ENCODE measurements around the gene MRPL53. TPM values are rescaled to one million over a fixed set of nuclear protein-coding genes. Genes with fewer than 3 reads are reported as not detected.

Gene MRPL53
- total and polyA plus RNA-seq, 2 of the 13 experiments (the other 11 are each of a cell fraction or from before 2014, with no cell fraction given) = 34.3 to 51.9 TPM

DNA sequence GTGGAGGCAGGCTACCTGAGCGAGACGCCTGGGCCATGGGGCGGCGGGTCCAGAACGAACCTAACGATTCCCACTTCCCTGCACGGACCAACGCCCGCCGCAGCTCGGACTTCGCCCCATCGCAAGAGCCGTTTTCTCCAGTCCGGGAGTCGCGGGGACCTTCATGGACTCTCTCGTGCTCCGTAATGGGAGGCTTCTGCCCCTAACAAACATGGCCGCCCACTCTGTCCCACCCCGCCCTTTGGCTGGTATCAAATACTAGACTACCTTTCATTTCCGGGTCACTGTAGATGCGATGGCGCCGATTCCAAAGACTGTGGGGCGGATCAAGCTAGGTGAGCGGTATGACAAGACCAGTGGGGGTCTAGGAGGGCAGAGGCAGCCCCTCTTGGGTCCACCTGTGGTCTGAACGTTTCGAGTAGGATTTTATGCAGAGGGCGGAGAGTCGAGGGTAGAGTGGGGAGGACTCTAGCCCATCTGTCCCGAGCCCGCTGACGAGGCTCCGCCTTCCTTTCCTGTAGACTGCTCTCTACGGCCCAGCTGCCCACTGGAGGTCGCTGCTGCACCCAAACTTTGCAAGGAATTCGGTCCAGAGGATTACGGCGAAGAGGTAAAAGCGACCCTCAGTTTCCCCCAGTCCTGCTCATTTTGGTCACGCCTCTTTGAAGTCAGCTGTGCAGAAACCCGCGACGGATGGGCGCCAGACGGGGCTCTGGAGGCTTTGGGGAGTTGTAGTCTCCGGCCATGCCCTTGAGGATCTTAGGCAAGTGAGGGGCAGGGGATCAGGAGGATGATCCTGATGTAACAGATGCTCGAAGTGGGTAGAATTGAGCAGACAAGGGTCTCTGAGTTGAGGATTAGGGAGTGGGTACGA lies 10.6 kb upstream of the MRPL53 start, which contains the start of the genes CCDC142 and TTC31 (continued):
- no peak; the same call in 1 of the 2 replicates for TF ChIP-seq IRF9 (CRISPR knock-in tag; IDR thresholded peaks at IDR 0.05; ENCODE audit: borderline replicate concordance)
- peak; percentile 75 to 89 for TF ChIP-seq POLR2A (IDR thresholded peaks at IDR 0.05; ENCODE audit: insufficient read depth in 1 of 2, low read depth in 2 of 2, low read length in 2 of 2)
- TF ChIP-seq KLF15 (CRISPR knock-in tag; IDR thresholded peaks at IDR 0.05; ENCODE audit: borderline replicate concordance) = peak; percentile 68; the same call in 1 of the 2 replicates
- TF ChIP-seq ZFP36L2 (CRISPR knock-in tag; IDR thresholded peaks at IDR 0.05) = 0 out of 2 replicates have a peak, but pooled peaks have one; percentile 55
- TF ChIP-seq ZNF598 (CRISPR knock-in tag; IDR thresholded peaks at IDR 0.05; ENCODE audit: borderline replicate concordance) = no peak
- peak; percentile 91 for TF ChIP-seq XRCC5 (optimal IDR thresholded peaks at IDR 0.05; ENCODE audit: low read length)
- no peak for TF ChIP-seq JUNB (CRISPR knock-in tag; IDR thresholded peaks at IDR 0.05; ENCODE audit: borderline replicate concordance)
- TF ChIP-seq, protein P1, sequence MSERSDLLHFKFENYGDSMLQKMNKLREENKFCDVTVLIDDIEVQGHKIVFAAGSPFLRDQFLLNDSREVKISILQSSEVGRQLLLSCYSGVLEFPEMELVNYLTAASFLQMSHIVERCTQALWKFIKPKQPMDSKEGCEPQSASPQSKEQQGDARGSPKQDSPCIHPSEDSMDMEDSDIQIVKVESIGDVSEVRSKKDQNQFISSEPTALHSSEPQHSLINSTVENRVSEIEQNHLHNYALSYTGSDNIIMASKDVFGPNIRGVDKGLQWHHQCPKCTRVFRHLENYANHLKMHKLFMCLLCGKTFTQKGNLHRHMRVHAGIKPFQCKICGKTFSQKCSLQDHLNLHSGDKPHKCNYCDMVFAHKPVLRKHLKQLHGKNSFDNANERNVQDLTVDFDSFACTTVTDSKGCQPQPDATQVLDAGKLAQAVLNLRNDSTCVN (CRISPR knock-in tag; IDR thresholded peaks at IDR 0.05; ENCODE audit: borderline replicate concordance) = no peak; the same call in 1 of the 2 replicates
- peak; percentile 92; the same call in 1 of the 2 replicates for TF ChIP-seq SMAD1 (CRISPR knock-in tag; IDR thresholded peaks at IDR 0.05; ENCODE audit: borderline replicate concordance, low read depth)
- TF ChIP-seq POLR2AphosphoS5 (IDR thresholded peaks at IDR 0.05; ENCODE audit: low read depth, low read length) = peak; percentile 92
- peak; percentile 40 for TF ChIP-seq ZNF407 (CRISPR knock-in tag; IDR thresholded peaks at IDR 0.05; ENCODE audit: not compliant biosample characterization)
- TF ChIP-seq ZNF883 (CRISPR knock-in tag; IDR thresholded peaks at IDR 0.05; ENCODE audit: not compliant biosample characterization) = peak; percentile 81
- no peak for TF ChIP-seq ZZZ3 (CRISPR knock-in tag; IDR thresholded peaks at IDR 0.05; ENCODE audit: borderline replicate concordance)
- no peak; the same call in none of the 2 replicates for TF ChIP-seq DR1 (CRISPR knock-in tag; IDR thresholded peaks at IDR 0.05)
- no peak for TF ChIP-seq NFIC (IDR thresholded peaks at IDR 0.05; ENCODE audit: low read length)
- TF ChIP-seq ZNF703 (CRISPR knock-in tag; IDR thresholded peaks at IDR 0.05; ENCODE audit: borderline replicate concordance) = peak; percentile 62; the same call in 1 of the 2 replicates

Data from HepG2 (cell line).